HEK293 (cell line): ENCODE data around the gene GNG7.
A peak's percentile ranks its signal among the peaks of the same experiment; 100 is the strongest.

Experiments used
- CTCF ChIA-PET: fragments of 350-600 bp; formaldehyde crosslinking; extraction: SDS; loops from one replicate; lab custom pipeline; 2021; ENCODE audit warnings: antibody characterized with exemption; lab: Yijun Ruan, JAX
- POLR2A ChIA-PET: fragments of 300-600 bp; formaldehyde crosslinking; extraction: SDS; loops from one replicate; lab custom pipeline; 2020; ENCODE audit warnings: antibody characterized with exemption, inconsistent platforms; lab: Yijun Ruan, JAX
- H3K27ac ChIP-seq: fragments of 200-500 bp; sonication (Bioruptor generic); 2 replicates; pipeline ENCODE4 v1.5.1; 2014; ENCODE audit warnings: low read depth, low read length, control low read depth, inconsistent platforms; ENCODE audit errors: extremely low read depth
- H3K36me3 ChIP-seq, 2 experiments: fragments of 200-500 bp in 1 of 2; sonication (Bioruptor generic) in 1 of 2; 1 replicate in 1 of 2; 2 replicates in 1 of 2; pipeline ENCODE4 v1.5.1; 2014 to 2017; ENCODE audit warnings: inconsistent platforms in 2 of 2, low read length in 2 of 2; ENCODE audit not compliant: control insufficient read depth in 2 of 2, insufficient read depth in 1 of 2
- H3K4me1 ChIP-seq: fragments of 200-500 bp; sonication (Bioruptor generic); 2 replicates; pipeline ENCODE4 v1.5.1; 2014; ENCODE audit warnings: mild to moderate bottlenecking, low read length, inconsistent platforms; ENCODE audit not compliant: control insufficient read depth, insufficient read depth
- H3K4me3 ChIP-seq: 2 replicates; pipeline ENCODE4 v1.5.1; 2011; ENCODE audit warnings: low read depth, mild to moderate bottlenecking, control low read depth, low read length, moderate library complexity
- H3K9me3 ChIP-seq: fragments of 200-500 bp; sonication (Bioruptor generic); 2 replicates; pipeline ENCODE4 v1.5.1; 2014; ENCODE audit warnings: low read depth, low read length, inconsistent platforms; ENCODE audit not compliant: control insufficient read depth, insufficient read depth
- EGR2 ChIP-seq: fragments of 450-650 bp; formaldehyde crosslinking; IDR thresholded peaks from 2 replicates; pipeline ENCODE4 v1.5.1; 2016; ENCODE audit warnings: low read depth, missing biosample characterization, missing genetic modification characterization
- FEZF1 ChIP-seq: fragments of 450-650 bp; formaldehyde crosslinking; IDR thresholded peaks from 2 replicates; pipeline ENCODE4 v1.5.1; 2016; ENCODE audit warnings: missing biosample characterization, missing genetic modification characterization
- SALL2 ChIP-seq: fragments of 450-650 bp; formaldehyde crosslinking; IDR thresholded peaks from 2 replicates; pipeline ENCODE4 v1.5.0; 2017; ENCODE audit warnings: missing biosample characterization, mild to moderate bottlenecking, missing genetic modification characterization, borderline replicate concordance
- SP2 ChIP-seq: fragments of 450-650 bp; formaldehyde crosslinking; IDR thresholded peaks from 2 replicates; pipeline ENCODE4 v1.5.1; 2016; ENCODE audit warnings: missing biosample characterization, missing genetic modification characterization
- SP7 ChIP-seq: fragments of 450-650 bp; formaldehyde crosslinking; IDR thresholded peaks from 2 replicates; pipeline ENCODE4 v1.5.1; 2016; ENCODE audit warnings: missing biosample characterization, missing genetic modification characterization
- ZBTB8A ChIP-seq: fragments of 450-650 bp; formaldehyde crosslinking; IDR thresholded peaks from 2 replicates; pipeline ENCODE4 v1.5.1; 2016; ENCODE audit warnings: missing biosample characterization, missing genetic modification characterization
- ZFHX2 ChIP-seq: fragments of 450-650 bp; formaldehyde crosslinking; conservative IDR thresholded peaks from 2 replicates; pipeline ENCODE4 v1.5.1; 2016; ENCODE audit warnings: missing biosample characterization, missing genetic modification characterization
- ZIC2 ChIP-seq: fragments of 450-650 bp; formaldehyde crosslinking; IDR thresholded peaks from 2 replicates; pipeline ENCODE4 v1.5.1; 2016; ENCODE audit warnings: missing biosample characterization, missing genetic modification characterization
- ZNF10 ChIP-seq: fragments of 450-650 bp; formaldehyde crosslinking; IDR thresholded peaks from 2 replicates; pipeline ENCODE4 v1.5.1; 2017; ENCODE audit warnings: missing biosample characterization, missing genetic modification characterization
- ZNF174 ChIP-seq: fragments of 450-650 bp; formaldehyde crosslinking; IDR thresholded peaks from 2 replicates; pipeline ENCODE4 v1.5.0; 2017; ENCODE audit warnings: missing biosample characterization, mild to moderate bottlenecking, missing genetic modification characterization
- ZNF184 ChIP-seq: fragments of 450-650 bp; IDR thresholded peaks from 2 replicates; pipeline ENCODE4 v1.5.1; 2018; ENCODE audit warnings: missing biosample characterization, mild to moderate bottlenecking, missing genetic modification characterization
- ZNF2 ChIP-seq: fragments of 450-650 bp; formaldehyde crosslinking; IDR thresholded peaks from 2 replicates; pipeline ENCODE4 v1.5.1; 2016; ENCODE audit warnings: missing biosample characterization, missing genetic modification characterization
- ZNF223 ChIP-seq: fragments of 450-650 bp; formaldehyde crosslinking; IDR thresholded peaks from 2 replicates; pipeline ENCODE4 v1.5.1; 2016; ENCODE audit warnings: missing biosample characterization, missing genetic modification characterization
- ZNF23 ChIP-seq: fragments of 450-650 bp; formaldehyde crosslinking; IDR thresholded peaks from 2 replicates; pipeline ENCODE4 v1.5.1; 2016; ENCODE audit warnings: missing biosample characterization, missing genetic modification characterization, borderline replicate concordance
- ZNF394 ChIP-seq: fragments of 450-650 bp; formaldehyde crosslinking; IDR thresholded peaks from 2 replicates; pipeline ENCODE4 v1.5.1; 2016; ENCODE audit warnings: missing biosample characterization, missing genetic modification characterization, mild to moderate bottlenecking, moderate library complexity, borderline replicate concordance
- ZNF544 ChIP-seq: fragments of 450-650 bp; formaldehyde crosslinking; IDR thresholded peaks from 2 replicates; pipeline ENCODE4 v1.5.0; 2017; ENCODE audit warnings: missing biosample characterization, missing genetic modification characterization
- ZNF558 ChIP-seq: fragments of 450-650 bp; formaldehyde crosslinking; IDR thresholded peaks from 2 replicates; pipeline ENCODE4 v1.5.1; 2016; ENCODE audit warnings: missing biosample characterization, missing genetic modification characterization
- ZNF560 ChIP-seq: fragments of 450-650 bp; formaldehyde crosslinking; IDR thresholded peaks from 2 replicates; pipeline ENCODE4 v1.5.1; 2017; ENCODE audit warnings: missing biosample characterization, missing genetic modification characterization, borderline replicate concordance
- ZNF600 ChIP-seq: fragments of 450-650 bp; formaldehyde crosslinking; IDR thresholded peaks from 2 replicates; pipeline ENCODE4 v1.5.1; 2016; ENCODE audit warnings: missing biosample characterization, missing genetic modification characterization
- ZSCAN23 ChIP-seq: fragments of 450-650 bp; formaldehyde crosslinking; IDR thresholded peaks from 2 replicates; pipeline ENCODE4 v1.5.1; 2016; ENCODE audit warnings: missing biosample characterization, missing genetic modification characterization
- TF ChIP-seq, protein P1 (sequence below): fragments of 450-650 bp; formaldehyde crosslinking; IDR thresholded peaks from 2 replicates; pipeline ENCODE4 v1.5.1; 2016; ENCODE audit warnings: missing biosample characterization, missing genetic modification characterization
- TF ChIP-seq, protein P2 (sequence below): fragments of 450-650 bp; formaldehyde crosslinking; IDR thresholded peaks from 2 replicates; pipeline ENCODE4 v1.5.1; 2016; ENCODE audit warnings: missing biosample characterization, missing genetic modification characterization
- TF ChIP-seq, protein P3 (sequence below): fragments of 450-650 bp; IDR thresholded peaks from 2 replicates; pipeline ENCODE4 v1.5.1; 2018; ENCODE audit warnings: missing biosample characterization, missing genetic modification characterization

Gene GNG7

DNA sequence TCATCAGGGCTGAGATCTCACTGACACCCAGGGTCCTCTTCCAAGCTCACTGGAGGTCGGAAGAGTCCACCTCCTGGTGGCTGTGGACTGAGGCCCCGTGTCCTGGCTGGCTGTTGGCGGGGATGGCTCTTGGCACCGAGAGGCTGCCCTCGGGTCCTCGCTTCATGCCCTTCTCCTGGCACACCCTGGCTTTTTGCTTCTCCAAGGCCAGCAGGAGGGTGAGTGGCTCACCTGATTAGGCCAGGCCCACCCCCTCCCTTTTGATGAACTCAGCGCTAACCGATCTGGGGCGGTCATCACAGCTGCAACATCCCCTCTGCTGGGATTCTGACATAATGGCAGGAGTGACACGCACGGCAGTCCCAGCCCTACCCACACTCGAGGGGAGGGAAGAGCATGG is 32.9 kb upstream of the GNG7 start:
- ChIA-PET POLR2A (interaction anchor here (0.8 kb wide), 1 partner anchor 50 kb away, joined by 3 read pairs; the partner anchor contains the start of gene THOP1), CTCF (interaction anchor here (1.4 kb wide), 1 partner anchor 14 kb away, joined by 6 read pairs; no protein-coding TSS in a partner anchor)
- no peaks in the 10 kb centered on the region for H3K9me3 ChIP-seq
- TF ChIP-seq, protein P1, sequence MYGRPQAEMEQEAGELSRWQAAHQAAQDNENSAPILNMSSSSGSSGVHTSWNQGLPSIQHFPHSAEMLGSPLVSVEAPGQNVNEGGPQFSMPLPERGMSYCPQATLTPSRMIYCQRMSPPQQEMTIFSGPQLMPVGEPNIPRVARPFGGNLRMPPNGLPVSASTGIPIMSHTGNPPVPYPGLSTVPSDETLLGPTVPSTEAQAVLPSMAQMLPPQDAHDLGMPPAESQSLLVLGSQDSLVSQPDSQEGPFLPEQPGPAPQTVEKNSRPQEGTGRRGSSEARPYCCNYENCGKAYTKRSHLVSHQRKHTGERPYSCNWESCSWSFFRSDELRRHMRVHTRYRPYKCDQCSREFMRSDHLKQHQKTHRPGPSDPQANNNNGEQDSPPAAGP: peak; percentile 92
- TF ChIP-seq ZNF558 (no peak), ZNF10 (tag by site-specific recombination) (peak; percentile 99)
- H3K4me1 ChIP-seq: no peaks in the 10 kb centered on the region
- H3K36me3 ChIP-seq: peaks cover 0 to 51% of the 10 kb centered on the region in 2 experiments; a peak in 2 of 3 replicates
- no peak overlapping the region for H3K27ac ChIP-seq
- H3K4me3 ChIP-seq: no peak overlapping the region

DNA sequence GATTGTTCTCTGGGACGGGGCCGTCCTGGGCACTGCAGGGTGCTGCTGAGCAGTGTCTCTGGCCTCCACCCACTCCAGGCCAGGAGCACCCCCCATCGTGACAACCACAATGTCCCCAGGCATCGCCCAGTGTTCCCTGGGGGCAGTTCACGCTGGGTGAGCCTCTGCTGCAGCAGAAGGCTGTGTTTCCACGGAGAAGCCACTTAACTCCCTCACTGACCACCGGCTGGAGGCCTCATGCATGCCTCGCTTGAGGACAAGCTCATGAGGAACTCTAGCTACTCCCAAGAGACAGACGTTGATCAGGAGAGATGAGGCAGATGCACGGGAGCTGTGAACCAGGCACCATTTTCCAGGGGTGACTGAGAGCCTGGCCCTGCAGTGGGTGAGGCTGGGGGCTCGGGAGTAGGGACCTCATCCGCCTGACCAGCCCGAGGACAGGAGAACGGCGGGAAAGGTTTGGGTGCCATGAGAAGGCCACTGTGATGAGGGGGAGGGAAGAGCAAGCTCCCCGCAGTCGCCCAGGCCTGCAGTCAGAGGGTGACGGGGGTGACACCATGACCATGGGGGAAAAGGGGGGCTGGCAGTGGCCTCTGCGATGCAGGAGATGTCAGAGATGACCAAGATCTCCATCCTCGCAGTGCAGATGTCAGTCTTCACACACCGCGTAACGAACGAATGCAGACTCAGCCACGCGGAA is 32.2 kb upstream of the GNG7 start:
- CTCF ChIA-PET: interaction anchor here (1.4 kb wide), 1 partner anchor 15 kb away, joined by 6 read pairs; no protein-coding TSS in a partner anchor
- Histone ChIP-seq H3K4me3 (no peak overlapping the region), H3K27ac (no peak overlapping the region)
- TF ChIP-seq ZNF174 (tag by site-specific recombination): no peak
- peak; percentile 93 for TF ChIP-seq ZIC2
- TF ChIP-seq, all 188 proteins: peak for 1
- no peaks in the 10 kb centered on the region for H3K9me3 ChIP-seq
- H3K36me3 ChIP-seq: peaks cover 0 to 51% of the 10 kb centered on the region in 2 experiments; a peak in 2 of 3 replicates
- H3K4me1 ChIP-seq: no peaks in the 10 kb centered on the region
- POLR2A ChIA-PET: interaction anchor here (0.5 to 0.8 kb wide), 2 partner anchors 51 to 715 kb away, joined by 3 to 7 read pairs; partner anchors contain the start of gene THOP1

DNA sequence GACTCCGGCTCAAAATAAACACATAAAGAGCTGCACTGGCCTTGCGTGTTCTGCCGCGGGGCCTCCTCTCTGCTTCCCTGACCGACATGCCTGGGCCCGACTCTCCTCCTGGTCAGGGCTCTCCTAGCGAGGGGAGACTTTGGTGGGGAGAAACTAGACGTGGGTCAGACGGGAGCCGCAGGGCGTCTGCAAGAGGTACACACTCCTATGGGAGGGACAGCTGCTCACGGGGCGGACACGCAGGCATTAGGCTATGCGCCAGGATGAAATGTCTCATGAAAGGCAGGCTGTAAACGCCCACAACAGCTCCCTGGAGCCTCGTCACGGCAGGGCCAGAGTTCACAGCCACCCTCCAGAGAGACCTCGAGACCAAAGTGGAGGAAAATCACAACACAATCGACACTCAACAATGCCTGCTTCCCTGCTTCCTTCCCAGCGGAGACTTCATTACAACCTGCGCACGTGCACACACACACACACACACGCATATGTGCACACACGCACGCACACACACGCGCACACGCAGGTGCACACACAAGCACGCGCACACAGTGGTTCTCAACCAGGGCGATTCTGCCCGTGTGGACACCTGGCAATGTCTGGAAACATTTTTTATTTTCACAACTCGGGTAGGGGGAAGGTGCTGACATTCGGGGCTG is 31.6 kb upstream of the GNG7 start:
- no peak overlapping the region for H3K4me3 ChIP-seq
- peaks cover 0 to 51% of the 10 kb centered on the region in 2 experiments; a peak in 2 of 3 replicates for H3K36me3 ChIP-seq
- ChIA-PET CTCF (interaction anchor here (0.6 to 1.4 kb wide), 2 partner anchors 16 to 379 kb away, joined by 6 read pairs; no protein-coding TSS in a partner anchor), POLR2A (interaction anchor here (0.5 to 0.6 kb wide), 2 partner anchors 33 to 714 kb away, joined by 6 to 7 read pairs; no protein-coding TSS in a partner anchor)
- H3K9me3 ChIP-seq: no peaks in the 10 kb centered on the region
- no peak overlapping the region; the same call in 1 of the 2 replicates for H3K27ac ChIP-seq
- H3K4me1 ChIP-seq: no peaks in the 10 kb centered on the region
- no peak for TF ChIP-seq ZSCAN23
- peak; percentile 34; the same call in 1 of the 2 replicates for TF ChIP-seq SP7 (tag by site-specific recombination)
- peak; percentile 65 for TF ChIP-seq ZFHX2 (tag by site-specific recombination)
- no peak for TF ChIP-seq ZNF184 (tag by site-specific recombination)
- TF ChIP-seq, protein P2, sequence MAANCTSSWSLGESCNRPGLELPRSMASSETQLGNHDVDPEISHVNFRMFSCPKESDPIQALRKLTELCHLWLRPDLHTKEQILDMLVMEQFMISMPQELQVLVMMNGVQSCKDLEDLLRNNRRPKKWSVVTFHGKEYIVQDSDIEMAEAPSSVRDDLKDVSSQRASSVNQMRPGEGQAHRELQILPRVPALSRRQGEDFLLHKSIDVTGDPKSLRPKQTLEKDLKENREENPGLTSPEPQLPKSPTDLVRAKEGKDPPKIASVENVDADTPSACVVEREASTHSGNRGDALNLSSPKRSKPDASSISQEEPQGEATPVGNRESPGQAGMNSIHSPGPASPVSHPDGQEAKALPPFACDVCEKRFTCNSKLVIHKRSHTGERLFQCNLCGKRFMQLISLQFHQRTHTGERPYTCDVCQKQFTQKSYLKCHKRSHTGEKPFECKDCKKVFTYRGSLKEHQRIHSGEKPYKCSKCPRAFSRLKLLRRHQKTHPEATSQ (tag by site-specific recombination): 0 out of 2 replicates have a peak, but pooled peaks have one; percentile 16
- TF ChIP-seq ZNF10 (tag by site-specific recombination): no peak
- TF ChIP-seq, protein P1: peak; percentile 86
- TF ChIP-seq ZNF223 (tag by site-specific recombination): no peak
- TF ChIP-seq ZNF544 (tag by site-specific recombination): no peak
- TF ChIP-seq ZBTB8A (tag by site-specific recombination): peak; percentile 58
- TF ChIP-seq ZNF394: no peak
- TF ChIP-seq SP2 (tag by site-specific recombination): peak; percentile 27
- TF ChIP-seq ZNF600 (tag by site-specific recombination): peak; percentile 89
- TF ChIP-seq SALL2 (tag by site-specific recombination): no peak
- TF ChIP-seq ZNF23: no peak
- no peak for TF ChIP-seq ZNF2
- no peak for TF ChIP-seq ZNF560
- TF ChIP-seq, protein P3, sequence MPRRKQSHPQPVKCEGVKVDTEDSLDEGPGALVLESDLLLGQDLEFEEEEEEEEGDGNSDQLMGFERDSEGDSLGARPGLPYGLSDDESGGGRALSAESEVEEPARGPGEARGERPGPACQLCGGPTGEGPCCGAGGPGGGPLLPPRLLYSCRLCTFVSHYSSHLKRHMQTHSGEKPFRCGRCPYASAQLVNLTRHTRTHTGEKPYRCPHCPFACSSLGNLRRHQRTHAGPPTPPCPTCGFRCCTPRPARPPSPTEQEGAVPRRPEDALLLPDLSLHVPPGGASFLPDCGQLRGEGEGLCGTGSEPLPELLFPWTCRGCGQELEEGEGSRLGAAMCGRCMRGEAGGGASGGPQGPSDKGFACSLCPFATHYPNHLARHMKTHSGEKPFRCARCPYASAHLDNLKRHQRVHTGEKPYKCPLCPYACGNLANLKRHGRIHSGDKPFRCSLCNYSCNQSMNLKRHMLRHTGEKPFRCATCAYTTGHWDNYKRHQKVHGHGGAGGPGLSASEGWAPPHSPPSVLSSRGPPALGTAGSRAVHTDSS (tag by site-specific recombination): no peak
- no peak for TF ChIP-seq FEZF1
- TF ChIP-seq EGR2 (tag by site-specific recombination): peak; percentile 70; the same call in 1 of the 2 replicates
- TF ChIP-seq ZIC2: 0 out of 2 replicates have a peak, but pooled peaks have one; percentile 5
